Measurements from ENCODE around the gene STK31.

- TF ChIP-seq CTCF (conservative IDR thresholded peaks at IDR 0.05; ENCODE audit: low read length) (no peak), EZH2phosphoT487 (IDR thresholded peaks at IDR 0.05; ENCODE audit: borderline replicate concordance) (no peak)
These were observed 18.7 kb upstream of the STK31 start for GRCh38 chr7:23691320-23691719.
